Brain pericyte (primary cell): Measurements from ENCODE around the gene UBN2.

ENCODE experiments used
- DNase-seq: peaks from one replicate; pipeline ENCODE4 v3.0.0-alpha.2; 2012; ENCODE audit warnings: low read depth, low spot score

Gene UBN2

GRCh38 chr7:139231513-139232376 is 708 bp downstream of the UBN2 start:
- DNase-seq = no peak

GRCh38 chr7:139232377-139232717 is 1.3 kb downstream of the UBN2 start:
- no peak for DNase-seq

DNA sequence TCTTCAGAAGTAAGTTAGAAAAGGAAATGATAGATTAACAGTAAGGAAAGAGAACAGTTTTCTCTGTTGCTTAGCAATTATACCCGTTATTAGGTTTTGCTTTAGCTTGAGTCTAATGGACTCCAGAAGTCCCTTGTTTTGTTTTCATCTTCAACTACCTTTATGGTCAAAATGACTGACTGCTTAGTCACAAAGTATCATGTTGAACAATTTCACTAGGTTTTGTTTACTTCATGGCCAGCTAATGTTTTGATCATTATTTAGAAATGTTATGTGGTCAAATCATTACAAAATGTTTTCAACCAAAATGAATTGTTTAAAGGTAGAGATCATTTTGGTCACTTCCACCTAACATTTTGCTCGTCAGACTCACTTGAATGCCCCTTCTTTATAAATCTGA is 1.9 kb downstream of the UBN2 start:
- DNase-seq = no peak

- DNase-seq = no peak
These were observed 10.2 kb downstream of the UBN2 start for GRCh38 chr7:139241258-139241657.

- no peak for DNase-seq
These were observed 11.8 kb downstream of the UBN2 start for GRCh38 chr7:139242741-139243281.

GRCh38 chr7:139245401-139245800 is 14.4 kb downstream of the UBN2 start:
- no peak for DNase-seq

- no peak for DNase-seq
These were observed 15.5 kb downstream of the UBN2 start for GRCh38 chr7:139246494-139246893.

- DNase-seq = no peak
These were observed 15.9 kb downstream of the UBN2 start for GRCh38 chr7:139246905-139247304.

DNA sequence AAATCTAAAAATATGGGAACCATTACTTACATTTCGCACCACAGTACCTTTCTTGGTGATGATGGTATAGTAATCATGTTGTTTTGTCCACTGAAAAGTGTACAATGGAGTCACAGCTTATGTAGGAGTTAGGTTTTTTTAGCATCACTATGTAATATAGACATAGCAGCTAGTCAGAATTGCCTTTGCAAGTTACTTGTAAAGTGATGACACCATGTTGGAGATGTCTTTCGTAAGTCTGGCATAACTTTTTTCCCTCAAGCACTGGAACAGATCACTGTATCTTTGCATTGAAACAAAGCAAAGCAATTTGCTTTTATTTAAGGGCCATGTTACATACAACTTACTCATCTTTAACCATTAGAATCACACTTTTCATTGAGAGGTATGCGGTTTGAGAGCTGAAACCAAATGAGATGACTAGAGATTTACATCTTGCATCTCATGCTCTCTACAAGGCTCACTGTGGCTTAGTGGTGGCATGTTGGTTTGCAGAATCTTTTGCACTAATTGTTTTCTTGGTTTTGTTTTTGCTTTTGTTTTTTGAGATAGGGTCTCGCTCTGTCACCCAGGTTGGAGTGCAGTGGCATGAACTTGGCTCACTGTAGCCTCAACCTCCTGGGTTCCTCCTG is 18.3 kb downstream of the UBN2 start:
- DNase-seq = no peak

- no peak for DNase-seq
These were observed 21.4 kb downstream of the UBN2 start for GRCh38 chr7:139252451-139252850.

GRCh38 chr7:139254281-139254680 is 23.2 kb downstream of the UBN2 start:
- DNase-seq = no peak

DNA sequence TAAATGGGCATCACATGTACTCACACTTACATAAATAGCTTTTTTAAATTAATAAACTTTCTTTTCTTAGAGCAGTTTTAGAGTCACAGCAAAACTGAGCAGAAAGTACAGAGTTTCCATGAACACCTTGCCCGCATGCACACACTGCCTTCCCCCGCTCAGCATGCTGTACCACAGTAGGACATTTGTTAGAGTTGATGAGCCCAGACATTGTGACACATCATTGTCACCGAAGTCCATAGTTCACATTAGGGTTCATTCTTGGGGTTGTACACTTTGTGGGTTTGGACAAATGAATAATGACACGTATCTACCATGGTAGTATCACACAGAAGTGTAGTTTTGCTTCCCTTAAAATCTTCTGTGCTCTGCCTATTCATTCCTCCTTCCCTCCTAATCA is 23.7 kb downstream of the UBN2 start:
- no peak for DNase-seq

- DNase-seq = no peak
These were observed 24.3 kb downstream of the UBN2 start for GRCh38 chr7:139255290-139255689.

- DNase-seq = no peak
These were observed 28.1 kb downstream of the UBN2 start for GRCh38 chr7:139259142-139259541.

DNA sequence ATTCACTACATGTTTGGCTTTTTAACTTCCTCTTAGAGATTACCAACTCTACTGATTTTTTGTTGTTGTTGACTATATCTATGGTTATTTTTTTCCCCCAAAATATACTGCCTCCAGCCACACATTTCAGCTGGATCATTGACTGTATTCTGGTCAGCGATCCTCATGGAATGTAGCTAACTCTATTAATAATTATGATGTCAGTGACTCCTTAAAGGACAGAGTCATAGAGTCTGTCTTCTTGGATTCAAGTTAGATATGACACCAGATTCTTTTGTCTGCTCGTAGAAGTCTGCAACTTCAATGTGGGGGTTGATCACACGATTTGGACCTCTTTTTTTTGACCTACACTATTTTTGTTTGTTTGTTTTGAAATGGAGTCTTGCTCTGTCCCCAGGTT is 33.2 kb downstream of the UBN2 start:
- no peak for DNase-seq

GRCh38 chr7:139265673-139266072 is 34.6 kb downstream of the UBN2 start:
- DNase-seq = no peak

DNA sequence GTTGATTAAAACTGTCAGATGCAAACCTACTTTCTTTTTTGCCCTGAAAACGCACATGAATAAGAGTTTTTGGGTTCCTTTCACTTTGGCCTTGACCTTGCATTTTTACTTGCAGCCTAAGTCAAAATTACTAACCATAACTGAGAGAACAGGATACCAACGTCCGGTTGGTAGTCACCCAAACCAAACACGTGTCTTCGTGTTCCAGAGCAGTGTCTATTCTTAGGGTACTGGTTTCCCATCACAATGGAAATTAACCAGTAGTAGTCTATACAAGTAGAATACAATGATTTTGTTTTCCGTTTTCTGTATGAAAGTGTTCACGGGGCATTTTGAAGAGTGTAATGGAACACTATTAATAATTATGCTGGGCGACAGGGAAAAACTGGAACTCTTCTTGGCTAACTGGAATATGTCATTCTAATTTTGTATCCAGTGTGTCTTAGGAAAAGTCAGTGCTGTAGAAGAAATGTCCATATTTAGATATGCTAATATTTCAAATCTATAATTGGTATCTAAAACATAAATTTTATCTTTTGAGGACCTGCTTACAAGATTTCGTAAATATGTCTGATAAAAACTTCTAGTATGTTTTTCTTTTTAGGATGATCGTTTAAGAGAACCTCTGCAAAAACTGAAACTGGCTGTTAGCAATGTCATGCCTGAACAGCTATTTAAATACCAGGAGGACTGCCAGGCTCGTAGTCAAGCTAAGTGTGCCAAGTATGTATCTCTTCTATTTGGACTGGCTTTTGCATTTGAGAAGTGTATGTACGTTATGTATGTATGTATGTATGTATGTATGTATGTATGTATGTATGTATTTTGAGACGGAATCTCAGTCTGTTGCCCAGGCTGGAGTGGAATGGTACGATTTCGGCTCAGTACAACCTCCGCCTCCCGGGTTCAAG is 40.9 kb downstream of the UBN2 start:
- no peak for DNase-seq

GRCh38 chr7:139284252-139284896 is 53.3 kb downstream of the UBN2 start:
- no peak for DNase-seq

DNA sequence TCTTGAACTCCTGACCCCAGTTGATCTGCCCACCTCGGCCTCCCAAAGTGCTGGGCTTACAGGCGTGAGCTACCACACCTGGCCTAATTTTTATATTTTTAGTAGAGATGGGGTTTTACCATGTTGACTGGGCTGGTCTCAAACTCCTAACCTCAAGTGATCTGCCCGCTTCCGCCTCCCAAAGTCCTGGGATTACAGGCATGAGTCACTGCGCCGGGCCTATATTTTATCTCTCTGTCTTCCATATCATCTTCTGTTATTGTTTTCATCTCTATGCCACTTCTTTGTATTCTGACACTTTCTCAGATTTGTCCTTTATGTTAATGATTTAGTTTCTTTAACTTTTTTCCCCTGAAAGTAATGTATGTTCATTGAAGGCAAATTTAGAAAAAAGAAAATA is 55.1 kb downstream of the UBN2 start:
- no peak for DNase-seq

DNA sequence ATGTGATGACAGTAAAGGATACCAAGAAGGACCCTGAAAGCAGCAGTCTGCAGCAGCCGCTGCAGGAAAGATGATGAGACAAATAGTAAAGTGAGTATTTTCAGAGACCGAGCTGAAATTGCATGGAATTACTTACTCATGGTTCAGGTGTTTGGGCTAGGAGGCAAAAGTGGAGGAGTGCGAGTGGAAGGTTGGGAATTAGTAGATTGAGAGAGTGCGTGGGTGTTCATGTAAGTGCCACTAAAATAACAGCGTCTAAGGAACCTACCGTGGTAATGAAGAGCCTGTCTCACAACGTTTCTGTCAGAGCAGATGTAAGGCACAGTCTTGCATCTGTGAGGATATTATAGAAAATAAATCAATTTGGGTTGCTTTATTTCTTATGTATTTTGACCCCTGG is 61.8 kb downstream of the UBN2 start:
- DNase-seq = no peak

DNA sequence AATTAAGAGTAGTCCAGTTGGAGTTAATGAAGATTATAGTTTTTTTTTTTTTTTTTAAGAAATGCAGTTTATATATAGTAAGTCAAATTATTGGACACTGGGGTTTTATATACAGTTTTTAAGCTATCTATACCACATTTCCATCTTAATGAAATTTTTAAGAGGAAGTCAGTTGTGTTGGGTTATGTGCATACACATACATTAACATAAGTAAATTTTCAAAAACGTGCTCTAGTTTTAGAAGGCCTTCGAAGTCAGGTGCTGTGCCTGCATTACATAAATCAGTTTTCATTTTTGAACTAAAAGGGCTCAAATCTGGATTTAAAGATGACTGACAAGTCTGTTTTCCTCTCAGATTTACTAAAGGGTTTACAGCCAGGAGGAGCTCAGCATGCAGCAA is 62.5 kb downstream of the UBN2 start:
- no peak for DNase-seq

- no peak for DNase-seq
These were observed 63.2 kb downstream of the UBN2 start for GRCh38 chr7:139294241-139294640.
